ENCODE data around the gene GHR.

DNA sequence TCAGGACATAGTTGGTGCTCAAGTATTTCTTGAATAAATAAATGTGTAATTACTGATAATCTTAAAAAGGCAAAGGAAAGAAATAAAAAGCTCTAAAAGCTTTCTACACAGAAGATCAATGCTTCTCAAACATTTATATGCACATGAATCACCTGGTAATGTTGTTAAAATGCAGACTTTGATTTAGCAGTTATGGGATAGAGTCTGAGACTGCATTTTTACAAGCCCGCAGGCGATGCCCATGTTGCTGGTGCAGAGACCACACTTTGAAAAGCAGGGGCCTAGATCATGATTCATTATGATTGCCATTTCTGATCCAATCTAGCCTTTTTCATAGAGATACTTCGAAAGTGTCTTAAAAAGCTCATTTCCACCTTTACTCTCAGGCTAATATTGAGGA, 329.9 kb downstream of the GHR start:
- TF ChIP-seq CREB1 (IDR thresholded peaks at IDR 0.05; ENCODE audit: low read depth) (no peak), EZH2 (IDR thresholded peaks at IDR 0.05; ENCODE audit: borderline replicate concordance, control insufficient read depth, low read depth, low read length) (no peak), EP300 (IDR thresholded peaks at IDR 0.05; ENCODE audit: borderline replicate concordance in 1 of 2, control insufficient read depth in 1 of 2, low read depth in 2 of 2, low read length in 2 of 2) (no peak), CEBPB (IDR thresholded peaks at IDR 0.05; ENCODE audit: borderline replicate concordance in 1 of 2, low read depth in 2 of 2, low read length in 2 of 2) (no peak)
- TF ChIP-seq, protein P1, sequence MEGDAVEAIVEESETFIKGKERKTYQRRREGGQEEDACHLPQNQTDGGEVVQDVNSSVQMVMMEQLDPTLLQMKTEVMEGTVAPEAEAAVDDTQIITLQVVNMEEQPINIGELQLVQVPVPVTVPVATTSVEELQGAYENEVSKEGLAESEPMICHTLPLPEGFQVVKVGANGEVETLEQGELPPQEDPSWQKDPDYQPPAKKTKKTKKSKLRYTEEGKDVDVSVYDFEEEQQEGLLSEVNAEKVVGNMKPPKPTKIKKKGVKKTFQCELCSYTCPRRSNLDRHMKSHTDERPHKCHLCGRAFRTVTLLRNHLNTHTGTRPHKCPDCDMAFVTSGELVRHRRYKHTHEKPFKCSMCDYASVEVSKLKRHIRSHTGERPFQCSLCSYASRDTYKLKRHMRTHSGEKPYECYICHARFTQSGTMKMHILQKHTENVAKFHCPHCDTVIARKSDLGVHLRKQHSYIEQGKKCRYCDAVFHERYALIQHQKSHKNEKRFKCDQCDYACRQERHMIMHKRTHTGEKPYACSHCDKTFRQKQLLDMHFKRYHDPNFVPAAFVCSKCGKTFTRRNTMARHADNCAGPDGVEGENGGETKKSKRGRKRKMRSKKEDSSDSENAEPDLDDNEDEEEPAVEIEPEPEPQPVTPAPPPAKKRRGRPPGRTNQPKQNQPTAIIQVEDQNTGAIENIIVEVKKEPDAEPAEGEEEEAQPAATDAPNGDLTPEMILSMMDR (IDR thresholded peaks at IDR 0.05 in 2 of 3, conservative IDR thresholded peaks at IDR 0.05 in 1 of 3; ENCODE audit: control insufficient read depth in 2 of 3, extremely low read depth in 1 of 3, insufficient read depth in 1 of 3, low read depth in 3 of 3, low read length in 3 of 3) = no peak
- TF ChIP-seq, protein P2, sequence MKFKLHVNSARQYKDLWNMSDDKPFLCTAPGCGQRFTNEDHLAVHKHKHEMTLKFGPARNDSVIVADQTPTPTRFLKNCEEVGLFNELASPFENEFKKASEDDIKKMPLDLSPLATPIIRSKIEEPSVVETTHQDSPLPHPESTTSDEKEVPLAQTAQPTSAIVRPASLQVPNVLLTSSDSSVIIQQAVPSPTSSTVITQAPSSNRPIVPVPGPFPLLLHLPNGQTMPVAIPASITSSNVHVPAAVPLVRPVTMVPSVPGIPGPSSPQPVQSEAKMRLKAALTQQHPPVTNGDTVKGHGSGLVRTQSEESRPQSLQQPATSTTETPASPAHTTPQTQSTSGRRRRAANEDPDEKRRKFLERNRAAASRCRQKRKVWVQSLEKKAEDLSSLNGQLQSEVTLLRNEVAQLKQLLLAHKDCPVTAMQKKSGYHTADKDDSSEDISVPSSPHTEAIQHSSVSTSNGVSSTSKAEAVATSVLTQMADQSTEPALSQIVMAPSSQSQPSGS (IDR thresholded peaks at IDR 0.05; ENCODE audit: low read length) = no peak

Data from GM12878 (cell line).